WTC11 (cell line): ENCODE measurements around the gene DIDO1. TPM values are rescaled to one million over a fixed set of nuclear protein-coding genes. Genes with fewer than 3 reads are reported as not detected.

ENCODE experiments used
- ATAC-seq: fragments of 200-7000 bp; cut with Tn5 transposase; 2 replicates; pipeline ENCODE4 v1.10.0; 2021; ENCODE audit warnings: mild to moderate bottlenecking, moderate library complexity
- CTCF ChIA-PET: fragments of 300-600 bp; sonication (Branson Sonifier 250); formaldehyde crosslinking; loops from one replicate; lab custom pipeline; 2021; ENCODE audit warnings: antibody characterized with exemption; lab: Charles Lee
- POLR2A ChIA-PET: fragments of 350-600 bp; sonication (Branson Sonifier 250); formaldehyde crosslinking; loops from one replicate; lab custom pipeline; 2021; ENCODE audit warnings: antibody characterized with exemption; lab: Charles Lee
- DNase-seq: peaks from one replicate; pipeline ENCODE4 v3.0.0; 2021; ENCODE audit warnings: low spot score
- H3K27ac Mint-ChIP-seq: 2 replicates; pipeline ENCODE4 v1.8.0; 2021; ENCODE audit warnings: mixed read lengths
- H3K27me3 Mint-ChIP-seq: 2 replicates; pipeline ENCODE4 v1.8.0; 2021; ENCODE audit warnings: low read depth, mild to moderate bottlenecking, moderate library complexity, mixed read lengths
- H3K36me3 Mint-ChIP-seq: 2 replicates; pipeline ENCODE4 v1.8.0; 2021; ENCODE audit warnings: mixed read lengths
- H3K4me1 Mint-ChIP-seq: 2 replicates; pipeline ENCODE4 v1.8.0; 2022; ENCODE audit warnings: mixed read lengths
- H3K4me3 Mint-ChIP-seq: 2 replicates; pipeline ENCODE4 v1.8.0; 2021; ENCODE audit warnings: mild to moderate bottlenecking, moderate library complexity, mixed read lengths
- H3K9me3 Mint-ChIP-seq: 2 replicates; pipeline ENCODE4 v1.8.0; 2021; ENCODE audit warnings: mixed read lengths
- CREB1 ChIP-seq: sonication (generic); formaldehyde crosslinking; IDR thresholded peaks from 2 replicates; pipeline ENCODE4 v1.8.0; 2023; ENCODE audit warnings: mild to moderate bottlenecking, missing genetic modification reagents
- CTCF ChIP-seq: fragments of 200-600 bp; IDR thresholded peaks from 2 replicates; pipeline ENCODE4 v1.8.0; 2022; ENCODE audit warnings: antibody characterized with exemption
- ELF4 ChIP-seq: sonication (generic); formaldehyde crosslinking; IDR thresholded peaks from 2 replicates; pipeline ENCODE4 v1.8.1; 2022; ENCODE audit warnings: low read depth, mild to moderate bottlenecking, moderate library complexity, missing genetic modification reagents
- FOXJ3 ChIP-seq: sonication (generic); formaldehyde crosslinking; IDR thresholded peaks from 2 replicates; pipeline ENCODE4 v1.9.0; 2021; ENCODE audit warnings: missing genetic modification reagents, mild to moderate bottlenecking, borderline replicate concordance
- IRF2 ChIP-seq: sonication (generic); formaldehyde crosslinking; IDR thresholded peaks from 2 replicates; pipeline ENCODE4 v1.8.0; 2022; ENCODE audit warnings: low read depth, missing genetic modification reagents, borderline replicate concordance
- MXD4 ChIP-seq: fragments of 250-450 bp; sonication (Bioruptor Pico); IDR thresholded peaks from 2 replicates; pipeline ENCODE4 v1.8.0; 2021; ENCODE audit warnings: mild to moderate bottlenecking, moderate library complexity, borderline replicate concordance
- MYBL2 ChIP-seq: sonication (generic); formaldehyde crosslinking; IDR thresholded peaks from 2 replicates; pipeline ENCODE4 v1.8.1; 2023; ENCODE audit warnings: mild to moderate bottlenecking, moderate library complexity, missing genetic modification reagents
- NFYB ChIP-seq: sonication (generic); formaldehyde crosslinking; conservative IDR thresholded peaks from 2 replicates; pipeline ENCODE4 v1.8.0; 2022; ENCODE audit warnings: low read depth, missing genetic modification reagents
- NR1H2 ChIP-seq: sonication (generic); formaldehyde crosslinking; IDR thresholded peaks from 2 replicates; pipeline ENCODE4 v1.9.0; 2021; ENCODE audit warnings: mild to moderate bottlenecking, moderate library complexity, missing genetic modification reagents
- SMAD3 ChIP-seq: sonication (generic); formaldehyde crosslinking; IDR thresholded peaks from 2 replicates; pipeline ENCODE4 v1.8.0; 2022; ENCODE audit warnings: missing genetic modification reagents, mild to moderate bottlenecking, borderline replicate concordance
- SP1 ChIP-seq: sonication (generic); formaldehyde crosslinking; conservative IDR thresholded peaks from 2 replicates; pipeline ENCODE4 v1.8.1; 2022; ENCODE audit warnings: missing genetic modification reagents
- ZBTB43 ChIP-seq: sonication (generic); formaldehyde crosslinking; IDR thresholded peaks from 2 replicates; pipeline ENCODE4 v1.8.1; 2023; ENCODE audit warnings: mild to moderate bottlenecking, missing genetic modification reagents
- ZNF396 ChIP-seq: fragments of 250-450 bp; sonication (Bioruptor Pico); IDR thresholded peaks from 2 replicates; pipeline ENCODE4 v1.8.0; 2021; ENCODE audit warnings: mild to moderate bottlenecking, moderate library complexity, borderline replicate concordance
- ZNF423 ChIP-seq: fragments of 250-450 bp; sonication (Bioruptor Pico); IDR thresholded peaks from 2 replicates; pipeline ENCODE4 v2.1.2; 2022; ENCODE audit warnings: mild to moderate bottlenecking, moderate library complexity
- ZNF425 ChIP-seq: fragments of 250-450 bp; sonication (Bioruptor Pico); conservative IDR thresholded peaks from 2 replicates; pipeline ENCODE4 v1.9.0; 2021; ENCODE audit warnings: mild to moderate bottlenecking
- total RNA-seq: library from RNA; stranded (reverse); gene quantifications from 3 replicates; pipeline ENCODE4 v1.2.3, GENCODE V29; 2021
- TF ChIP-seq, protein P1 (sequence below): sonication (generic); formaldehyde crosslinking; IDR thresholded peaks from 2 replicates; pipeline ENCODE4 v1.8.0; 2022; ENCODE audit warnings: mild to moderate bottlenecking, missing genetic modification reagents
- TF ChIP-seq, protein P2 (sequence below): fragments of 250-450 bp; sonication (Bioruptor Pico); IDR thresholded peaks from 2 replicates; pipeline ENCODE4 v1.9.0; 2021; ENCODE audit warnings: mild to moderate bottlenecking

The DIDO1 gene
- total RNA-seq, 1 experiment from 2014 or later: 87.3 TPM

DNA sequence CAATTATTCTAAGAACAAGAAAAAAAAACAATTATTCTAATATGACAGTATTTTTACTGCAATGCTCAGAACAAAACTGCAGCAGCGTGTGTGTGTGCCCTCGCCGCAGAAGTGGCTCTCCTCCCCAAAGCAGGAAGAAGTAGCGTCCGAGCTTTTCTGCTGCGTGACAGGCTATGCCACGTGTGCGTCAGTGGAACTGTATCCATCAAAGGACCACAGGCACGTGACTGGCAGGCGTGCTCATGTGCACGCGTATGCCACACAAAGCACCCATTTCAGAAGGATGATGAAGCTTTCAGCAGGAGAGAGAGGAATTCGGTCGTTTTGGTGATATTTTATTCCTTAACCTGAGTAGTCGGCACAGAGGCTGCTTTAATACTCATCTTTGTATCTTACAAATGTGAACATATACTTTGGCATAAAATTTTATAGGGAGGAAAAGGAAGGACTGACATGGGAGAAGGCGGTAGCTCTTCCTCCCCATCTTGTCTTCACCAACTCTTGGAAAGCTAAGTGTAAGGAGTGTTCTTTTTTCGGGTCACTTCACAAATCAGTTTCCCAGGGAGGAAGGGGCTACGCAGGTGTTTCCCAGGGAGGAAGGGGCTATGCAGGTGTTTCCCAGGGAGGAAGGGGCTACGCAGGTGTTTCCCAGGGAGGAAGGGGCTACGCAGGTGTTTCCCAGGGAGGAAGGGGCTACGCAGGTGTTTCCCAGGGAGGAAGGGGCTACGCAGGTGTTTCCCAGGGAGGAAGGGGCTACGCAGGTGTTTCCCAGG is 68.1 kb downstream of the DIDO1 start:
- Mint-ChIP-seq H3K36me3 (peaks cover 31% of the 10 kb centered on the region), H3K27ac (no peak overlapping the region), H3K27me3 (peaks cover 3% of the 10 kb centered on the region; the same call in 1 of the 2 replicates), H3K9me3 (no peaks in the 10 kb centered on the region)
- DNase-seq (no peak), ATAC-seq (no peak)
- POLR2A ChIA-PET: no interaction called here
- CTCF ChIA-PET: no interaction called here
- no peak for TF ChIP-seq CTCF
- TF ChIP-seq MXD4 (CRISPR knock-in tag): no peak
- no peak for TF ChIP-seq IRF2 (CRISPR knock-in tag)
- TF ChIP-seq MYBL2 (CRISPR knock-in tag): no peak
- no peak for TF ChIP-seq SP1 (CRISPR knock-in tag)
- no peak for TF ChIP-seq SMAD3 (CRISPR knock-in tag)
- no peak for TF ChIP-seq FOXJ3 (CRISPR knock-in tag)
- no peak for TF ChIP-seq ZNF423 (CRISPR knock-in tag)
- TF ChIP-seq, protein P1, sequence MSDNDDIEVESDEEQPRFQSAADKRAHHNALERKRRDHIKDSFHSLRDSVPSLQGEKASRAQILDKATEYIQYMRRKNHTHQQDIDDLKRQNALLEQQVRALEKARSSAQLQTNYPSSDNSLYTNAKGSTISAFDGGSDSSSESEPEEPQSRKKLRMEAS (CRISPR knock-in tag): no peak
- TF ChIP-seq NFYB (CRISPR knock-in tag): no peak
- TF ChIP-seq ZNF425 (CRISPR knock-in tag): no peak
- TF ChIP-seq ZNF396 (CRISPR knock-in tag): no peak
- TF ChIP-seq ELF4: no peak
- TF ChIP-seq CREB1 (CRISPR knock-in tag): no peak
- no peak for TF ChIP-seq ZBTB43 (CRISPR knock-in tag)
- no peak for TF ChIP-seq NR1H2 (CRISPR knock-in tag)
- TF ChIP-seq, protein P2, sequence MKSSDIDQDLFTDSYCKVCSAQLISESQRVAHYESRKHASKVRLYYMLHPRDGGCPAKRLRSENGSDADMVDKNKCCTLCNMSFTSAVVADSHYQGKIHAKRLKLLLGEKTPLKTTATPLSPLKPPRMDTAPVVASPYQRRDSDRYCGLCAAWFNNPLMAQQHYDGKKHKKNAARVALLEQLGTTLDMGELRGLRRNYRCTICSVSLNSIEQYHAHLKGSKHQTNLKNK (CRISPR knock-in tag): no peak
- TF ChIP-seq, all 79 proteins: peak for 0
- no peak overlapping the region for H3K4me3 Mint-ChIP-seq
- H3K4me1 Mint-ChIP-seq: peaks cover 28% of the 10 kb centered on the region

- no peaks in the 10 kb centered on the region for H3K9me3 Mint-ChIP-seq
- CTCF ChIA-PET: no interaction called here
- no peak for DNase-seq
- no peak for TF ChIP-seq IRF2 (CRISPR knock-in tag)
- TF ChIP-seq, all 79 proteins: peak for 0
- peaks cover 3% of the 10 kb centered on the region; the same call in 1 of the 2 replicates for H3K27me3 Mint-ChIP-seq
- no peak overlapping the region for H3K4me3 Mint-ChIP-seq
- no peak for ATAC-seq
- POLR2A ChIA-PET: no interaction called here
- H3K27ac Mint-ChIP-seq: peak overlapping the region; percentile 41; the same call in 1 of the 2 replicates
- peaks cover 20% of the 10 kb centered on the region for H3K4me1 Mint-ChIP-seq
- H3K36me3 Mint-ChIP-seq: peaks cover 39% of the 10 kb centered on the region
These were observed 69.2 kb downstream of the DIDO1 start for GRCh38 chr20:62856931-62857619.
